Activated T-helper 1 cell treated with Interleukin-2 at 50 U/mL for 16 hours (primary cell): ENCODE measurements around the gene TSPAN12.

Source experiments
- DNase-seq: peaks from one replicate; pipeline ENCODE4 v3.0.0-alpha.2; 2020; ENCODE audit warnings: low read depth

TSPAN12 gene

GRCh38 chr7:120842121-120842621 lies 15.8 kb downstream of the TSPAN12 start:
- DNase-seq = no peak

- DNase-seq = no peak
These were observed 16.3 kb downstream of the TSPAN12 start for GRCh38 chr7:120841608-120842007.

GRCh38 chr7:120838281-120838682 lies 19.7 kb downstream of the TSPAN12 start:
- no peak for DNase-seq

GRCh38 chr7:120837599-120837998 lies 20.3 kb downstream of the TSPAN12 start:
- DNase-seq = no peak

GRCh38 chr7:120836556-120837115 lies 21.3 kb downstream of the TSPAN12 start:
- no peak for DNase-seq

GRCh38 chr7:120834726-120835125 lies 23.2 kb downstream of the TSPAN12 start:
- no peak for DNase-seq

- DNase-seq = no peak
These were observed 24.4 kb downstream of the TSPAN12 start for GRCh38 chr7:120833546-120833945.

- no peak for DNase-seq
These were observed 25.1 kb downstream of the TSPAN12 start for GRCh38 chr7:120832803-120833202.

GRCh38 chr7:120831260-120831659 lies 26.7 kb downstream of the TSPAN12 start:
- no peak for DNase-seq

- DNase-seq = no peak
These were observed 28.5 kb downstream of the TSPAN12 start for GRCh38 chr7:120829487-120829886.

- DNase-seq = no peak
These were observed 29.4 kb downstream of the TSPAN12 start for GRCh38 chr7:120828528-120828927.

- DNase-seq = no peak
These were observed 30.4 kb downstream of the TSPAN12 start for GRCh38 chr7:120827371-120828118.

- DNase-seq = no peak
These were observed 32.4 kb downstream of the TSPAN12 start for GRCh38 chr7:120825576-120825975.

- DNase-seq = no peak
These were observed 32.8 kb downstream of the TSPAN12 start for GRCh38 chr7:120825152-120825551.

GRCh38 chr7:120819861-120820260 lies 38.1 kb downstream of the TSPAN12 start:
- no peak for DNase-seq

- no peak for DNase-seq
These were observed 40.1 kb downstream of the TSPAN12 start for GRCh38 chr7:120817851-120818250.

GRCh38 chr7:120814253-120814939 lies 43.5 kb downstream of the TSPAN12 start:
- DNase-seq = no peak

GRCh38 chr7:120813546-120814252 lies 44.2 kb downstream of the TSPAN12 start:
- DNase-seq = no peak

GRCh38 chr7:120813089-120813488 lies 44.9 kb downstream of the TSPAN12 start:
- no peak for DNase-seq

GRCh38 chr7:120809260-120809659 lies 48.7 kb downstream of the TSPAN12 start:
- DNase-seq = no peak

GRCh38 chr7:120807390-120807789 lies 50.6 kb downstream of the TSPAN12 start:
- no peak for DNase-seq

- DNase-seq = no peak
These were observed 51.3 kb downstream of the TSPAN12 start for GRCh38 chr7:120806669-120807068.
